GM19023 (cell line): ENCODE results near the gene ARHGAP42.

Experiments used
- ATAC-seq: cut with Tn5 transposase; IDR thresholded peaks from one replicate; pipeline ENCODE4 v1.9.1; 2021; ENCODE audit warnings: mild to moderate bottlenecking, moderate library complexity; ENCODE audit not compliant: unreplicated experiment

The ARHGAP42 gene

DNA sequence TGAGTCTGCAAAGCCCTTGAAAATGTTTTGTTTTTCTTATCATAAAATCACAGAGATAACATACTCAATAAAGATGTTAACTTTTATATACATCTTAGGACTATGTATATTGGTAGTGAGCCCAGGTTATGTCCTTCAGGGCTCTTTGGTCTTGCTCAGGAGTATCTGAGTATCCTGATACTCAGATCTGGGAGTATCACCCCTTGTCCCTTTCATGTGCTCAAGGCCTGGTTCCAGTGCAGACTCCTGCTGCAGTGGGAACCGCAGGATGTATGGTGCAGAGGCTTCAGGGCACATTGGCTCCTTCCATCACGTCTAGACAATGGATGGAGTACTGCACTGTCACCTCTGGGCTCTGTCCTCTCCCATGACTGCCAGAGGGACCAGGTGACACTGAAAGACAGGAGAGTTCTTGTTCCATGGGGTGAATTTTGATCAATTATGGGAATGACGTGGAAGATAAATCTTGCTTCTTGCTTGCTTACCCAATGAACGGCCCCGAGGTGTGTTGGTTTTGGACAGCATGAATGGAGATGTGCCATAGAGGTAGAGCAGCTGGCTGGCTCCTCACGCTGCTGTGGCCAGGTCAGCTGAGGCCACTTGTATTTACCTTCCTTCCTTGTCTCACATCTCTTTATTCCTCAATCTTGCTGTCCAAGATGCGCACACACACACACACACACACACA is 215.5 kb downstream of the ARHGAP42 start:
- no peak for ATAC-seq

DNA sequence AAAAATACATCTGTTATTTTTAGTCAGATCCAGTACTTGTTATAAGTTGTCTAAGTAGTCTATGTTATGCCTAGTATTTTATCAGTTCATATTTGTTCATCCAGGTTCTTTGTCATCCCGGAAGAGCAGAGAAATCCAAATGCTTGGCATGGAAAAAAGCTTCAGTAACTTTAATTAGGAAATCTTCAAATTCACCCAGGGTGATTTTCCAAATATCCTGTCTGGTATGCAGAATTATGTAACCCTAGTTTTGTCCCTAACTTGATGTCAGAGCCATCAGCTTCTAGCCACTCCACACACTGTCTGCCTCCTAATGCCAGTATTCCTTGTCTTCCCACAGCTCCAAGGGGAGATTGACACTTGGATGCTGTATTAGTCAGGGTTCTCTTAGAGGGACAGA is 216.2 kb downstream of the ARHGAP42 start:
- no peak for ATAC-seq

DNA sequence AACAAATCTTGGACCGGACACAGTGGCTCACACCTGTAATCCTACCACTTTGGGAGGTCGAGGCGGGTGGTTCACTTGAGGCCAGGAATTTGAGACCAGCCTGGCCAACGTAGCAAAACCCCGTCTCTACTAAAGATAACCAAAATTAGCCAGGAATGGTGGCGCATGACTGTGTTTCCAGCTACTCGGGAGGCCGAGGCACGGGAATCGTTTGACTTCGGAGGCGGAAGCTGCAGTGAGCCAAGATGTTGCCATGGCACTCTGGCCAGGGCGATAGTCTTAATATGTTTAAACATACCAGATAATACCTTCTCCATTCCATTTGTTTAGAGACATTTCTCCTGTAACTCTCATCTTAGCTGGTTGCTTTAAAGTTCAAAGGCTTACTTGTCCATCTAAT is 218.6 kb downstream of the ARHGAP42 start:
- ATAC-seq, result no peak

DNA sequence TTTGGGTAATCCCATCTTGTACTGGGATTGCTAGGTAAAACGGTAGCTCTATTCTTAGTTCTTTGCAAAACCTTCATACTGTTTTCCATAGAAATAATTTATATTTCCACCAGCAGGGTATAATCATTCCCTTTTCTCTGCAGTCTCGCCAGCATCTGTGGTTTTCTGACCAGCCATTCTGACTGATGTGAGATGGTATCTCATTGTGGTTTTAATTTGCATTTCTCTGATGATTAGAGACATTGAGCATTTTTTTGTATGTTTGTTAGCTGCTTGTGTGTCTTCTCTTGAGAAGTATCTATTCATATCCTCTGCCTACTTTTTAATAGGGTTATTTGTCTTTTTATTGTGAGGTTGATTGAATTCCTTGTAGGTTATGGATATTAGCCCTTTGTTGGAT is 221.7 kb downstream of the ARHGAP42 start:
- ATAC-seq, result peak; percentile 46

DNA sequence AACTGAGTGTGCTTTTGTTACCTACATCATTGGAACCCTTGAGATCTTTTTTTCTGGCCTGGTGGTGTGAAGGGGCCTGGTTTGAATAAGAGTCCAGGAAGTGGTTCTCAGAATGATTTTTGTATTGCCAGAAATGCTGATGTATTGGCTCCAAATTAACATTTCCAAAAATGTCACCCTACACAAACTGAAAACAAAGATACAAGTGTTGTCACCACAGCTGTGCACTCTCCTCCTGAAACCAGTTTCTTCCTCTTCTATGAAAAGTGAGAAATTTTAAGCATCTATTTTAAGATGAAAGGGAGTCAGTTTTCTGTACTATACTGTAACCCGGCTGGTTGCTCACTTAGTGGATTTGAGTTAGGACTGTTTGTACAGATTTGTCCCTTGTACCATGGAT is 223.7 kb downstream of the ARHGAP42 start:
- ATAC-seq, result peak; percentile 84

DNA sequence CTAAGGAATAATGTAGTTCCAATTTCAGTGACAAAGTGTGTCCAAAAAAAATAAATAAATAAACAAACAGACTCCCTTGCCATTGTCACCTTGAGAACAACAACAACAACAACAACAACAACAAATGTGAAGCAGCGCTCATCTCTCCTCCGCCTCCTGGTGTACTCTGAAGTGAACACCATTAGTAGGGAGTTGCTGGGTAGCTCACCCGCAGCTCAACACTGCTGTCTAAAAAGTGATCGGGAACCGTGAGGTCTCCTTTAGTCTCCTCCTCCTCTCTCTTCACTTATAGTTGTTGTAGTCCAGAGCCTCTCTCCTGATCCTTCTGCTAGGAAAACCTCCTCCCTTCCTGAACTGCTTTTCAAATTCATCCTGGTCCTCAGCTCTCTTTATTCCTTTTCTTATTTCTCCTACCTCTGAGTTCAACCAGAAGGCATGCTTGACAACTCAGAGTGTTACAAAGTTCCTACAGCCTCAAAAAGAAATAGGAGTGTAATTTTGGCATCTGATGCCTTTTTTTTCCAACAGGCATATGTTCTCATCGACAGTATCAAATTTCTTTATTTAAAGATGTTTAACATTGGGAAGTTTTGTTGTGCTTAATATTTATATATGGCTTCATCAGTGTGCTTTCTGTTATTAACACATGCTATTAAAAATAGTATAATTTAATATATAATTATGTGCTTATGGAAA is 227.5 kb downstream of the ARHGAP42 start:
- no peak for ATAC-seq

DNA sequence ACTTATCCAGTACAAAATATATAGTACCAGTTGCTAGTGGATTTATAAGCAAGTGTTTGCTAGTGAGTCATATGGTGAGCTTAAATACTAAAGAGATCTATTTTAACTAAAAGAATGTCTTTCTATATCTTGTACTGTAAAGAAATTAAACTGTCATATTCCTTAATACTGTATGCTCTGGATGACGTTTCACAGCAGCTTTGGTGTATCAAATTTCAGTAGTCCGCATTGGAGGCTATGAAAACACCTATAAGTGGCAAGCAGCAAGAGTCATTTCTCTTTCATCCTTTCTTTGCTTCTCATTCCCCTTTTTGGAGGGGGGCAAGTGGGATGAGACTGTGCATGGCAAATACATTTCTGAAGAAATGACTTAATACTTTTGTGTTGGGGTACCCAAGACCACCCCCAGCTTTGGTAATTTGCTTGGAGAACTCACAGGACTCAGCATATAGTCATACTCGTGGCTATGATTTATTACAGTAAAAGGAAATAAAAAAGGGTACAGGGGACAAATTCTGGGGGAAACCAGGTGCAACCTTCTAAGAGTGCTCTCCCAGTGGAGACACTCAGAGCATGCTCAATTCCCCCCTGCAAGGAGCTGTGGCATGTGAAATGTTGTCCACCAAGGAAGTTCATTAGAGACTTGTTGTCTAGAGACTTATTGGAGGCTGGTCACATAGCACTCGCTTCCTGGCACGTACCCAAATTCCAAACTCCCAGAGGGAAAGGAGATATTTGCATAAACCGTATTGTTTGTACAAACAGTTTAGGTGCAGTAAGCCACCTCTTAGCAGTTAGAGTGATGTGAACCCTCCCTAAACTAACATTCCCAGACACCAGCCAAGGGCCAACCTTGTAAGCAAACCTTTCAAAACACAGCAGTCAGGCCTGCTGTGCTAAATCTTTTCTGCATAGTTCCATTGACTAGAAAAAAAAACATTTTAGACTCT is 231.7 kb downstream of the ARHGAP42 start:
- ATAC-seq, result no peak

DNA sequence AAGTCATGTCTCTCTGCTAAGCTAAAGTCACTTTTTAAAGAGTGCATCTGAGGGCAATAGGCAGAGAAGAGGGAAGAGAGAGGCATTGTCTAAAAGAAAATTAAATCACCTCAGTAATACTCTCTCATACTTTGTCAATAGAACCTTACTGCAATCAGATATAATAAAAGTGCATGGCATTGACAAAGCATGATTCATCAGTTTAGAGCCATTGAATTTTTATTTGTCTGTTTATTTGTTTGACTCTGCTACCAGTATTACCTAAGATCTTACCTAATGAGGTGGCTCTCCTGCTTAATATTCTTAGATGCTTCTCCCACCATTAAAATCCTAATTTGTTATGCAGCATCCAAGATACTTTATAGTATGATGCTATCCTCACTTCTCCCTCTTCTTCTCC is 233.5 kb downstream of the ARHGAP42 start:
- ATAC-seq, result no peak

DNA sequence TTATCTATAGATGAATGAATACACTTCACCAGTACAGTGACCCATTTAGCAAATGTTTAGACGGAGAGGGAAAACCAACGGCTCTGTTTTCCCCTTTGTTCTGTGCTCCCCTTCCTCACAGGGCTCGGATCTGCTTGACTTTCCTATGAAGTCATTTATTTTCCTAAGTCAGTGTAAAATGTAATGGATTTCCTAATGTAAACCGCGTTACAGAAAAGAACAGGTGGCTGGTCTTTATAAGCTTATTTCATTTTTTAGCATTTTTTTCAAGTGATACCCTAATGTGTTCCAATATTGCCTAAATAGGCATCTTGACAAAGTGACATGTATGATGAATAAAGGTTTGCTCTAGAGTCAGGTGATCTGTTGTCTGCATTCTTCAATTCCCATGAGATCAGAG is 235.0 kb downstream of the ARHGAP42 start:
- ATAC-seq, result no peak

DNA sequence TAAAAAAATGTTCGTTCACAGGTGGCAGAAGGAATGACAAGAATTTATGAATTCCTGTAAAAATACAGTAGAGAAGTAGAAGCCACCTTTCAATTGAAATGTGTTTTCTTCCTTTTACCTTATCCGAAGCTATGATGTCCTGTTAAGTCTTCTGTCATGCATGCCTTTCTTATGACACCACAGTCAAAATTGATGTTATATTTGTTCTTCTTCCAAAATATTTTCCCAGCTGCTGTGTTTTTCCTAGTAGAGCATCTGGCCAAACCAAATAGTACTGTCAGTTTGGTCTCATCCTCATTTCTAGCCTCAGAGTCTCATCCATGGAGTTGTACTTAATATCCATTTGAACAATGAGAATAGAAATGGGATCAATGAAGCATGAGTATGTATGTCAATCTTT is 236.5 kb downstream of the ARHGAP42 start:
- no peak for ATAC-seq

DNA sequence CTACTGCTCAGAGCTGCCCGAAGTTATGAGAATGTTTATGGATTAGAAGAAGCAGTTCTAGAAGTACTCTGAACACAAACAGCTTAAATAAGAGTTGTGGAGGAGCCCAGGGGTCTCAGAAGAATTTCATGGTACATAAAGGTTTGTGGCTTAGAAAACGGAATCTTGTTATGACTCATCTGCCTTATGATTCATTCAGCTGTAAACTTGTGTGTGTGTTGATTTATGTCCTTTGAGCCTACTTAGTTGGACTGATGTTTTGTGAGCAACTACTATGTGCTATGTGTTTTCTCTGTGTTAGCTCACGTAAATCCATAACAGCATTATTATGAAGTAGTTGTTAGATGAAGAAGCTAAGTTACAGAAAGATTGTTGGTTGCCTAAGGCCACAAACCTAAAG is 238.8 kb downstream of the ARHGAP42 start:
- peak; percentile 85 for ATAC-seq

DNA sequence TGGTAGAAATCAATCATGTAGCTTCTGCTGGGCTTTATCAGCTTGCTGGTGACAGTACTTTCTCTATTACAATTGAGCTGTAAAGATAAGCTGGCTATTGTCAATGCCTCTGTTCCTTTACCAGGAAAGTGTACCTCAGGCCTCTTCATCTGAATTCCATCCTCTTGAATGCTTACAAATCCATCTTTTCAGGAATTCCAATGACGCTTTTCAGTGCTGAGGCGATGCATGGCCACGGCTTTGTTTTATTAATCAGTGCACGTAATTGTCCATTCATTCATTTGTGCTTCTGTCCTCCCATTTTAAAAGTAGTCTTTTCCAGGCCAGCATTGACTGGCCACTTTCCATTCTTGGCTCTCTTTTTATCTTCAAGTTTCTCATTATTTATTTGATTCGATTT is 240.5 kb downstream of the ARHGAP42 start:
- no peak for ATAC-seq

DNA sequence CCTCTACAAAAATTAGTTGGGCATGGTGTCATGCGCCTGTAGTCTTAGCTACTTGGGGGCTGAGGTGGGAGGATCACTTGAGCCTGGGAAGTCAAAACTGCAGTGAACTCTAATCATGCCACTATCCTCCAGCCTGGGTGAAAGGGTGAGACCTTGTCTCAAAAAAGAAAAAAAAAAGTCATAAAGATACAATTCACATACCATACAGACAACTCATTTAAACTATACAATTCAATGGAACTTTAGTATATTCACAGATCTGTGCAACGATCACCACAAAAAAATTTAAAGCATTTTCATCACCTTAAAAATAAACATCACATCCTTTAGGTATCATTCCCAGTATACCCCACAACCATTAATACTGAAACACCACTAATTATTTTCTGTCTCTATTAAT is 241.3 kb downstream of the ARHGAP42 start:
- ATAC-seq, result no peak

DNA sequence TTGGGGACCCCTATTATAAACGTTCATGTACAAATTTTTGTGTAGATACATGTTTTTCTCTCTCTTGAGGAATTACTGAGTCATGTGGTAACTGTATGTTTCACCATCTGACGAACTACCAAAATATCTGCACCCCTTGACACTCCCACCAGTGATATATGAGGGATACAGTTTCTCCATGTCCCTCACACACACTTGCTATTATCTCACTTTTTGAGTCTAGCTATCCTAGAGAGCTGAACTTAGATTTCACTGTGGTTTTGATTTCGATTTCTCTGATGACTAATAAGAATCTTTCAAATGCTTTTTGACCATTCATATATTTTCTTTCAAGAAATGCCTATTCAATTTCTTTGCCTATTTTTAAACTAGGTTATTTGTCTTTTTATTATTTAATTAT is 242.3 kb downstream of the ARHGAP42 start:
- ATAC-seq, result peak; percentile 49

DNA sequence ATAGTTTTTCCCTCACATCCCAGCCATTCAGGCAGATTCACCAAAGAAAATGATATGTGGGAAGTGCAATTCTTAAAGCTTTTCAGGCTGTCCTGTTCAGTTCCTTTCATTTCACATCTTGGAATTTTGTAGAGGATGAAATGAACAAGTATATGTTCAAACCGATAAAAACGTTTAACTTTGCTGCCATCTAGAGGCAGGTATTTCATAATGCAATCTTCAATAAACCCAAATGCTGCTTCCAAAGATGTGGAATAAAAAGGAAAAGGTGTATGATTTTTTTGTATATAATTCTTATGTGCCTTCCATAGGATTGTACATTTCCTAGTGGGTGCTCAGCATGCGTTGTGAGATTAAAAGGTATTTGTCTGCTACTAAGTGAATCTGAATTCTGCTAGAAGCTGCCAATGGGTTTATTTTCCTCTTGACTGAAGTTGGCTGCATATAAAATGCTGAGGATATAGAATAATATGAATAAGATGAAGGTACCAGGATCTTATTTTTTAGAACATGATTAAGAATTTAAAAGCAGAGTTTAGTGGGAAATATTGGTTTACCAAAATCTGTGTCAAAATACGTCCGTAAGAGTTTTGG is 243.2 kb downstream of the ARHGAP42 start:
- ATAC-seq, result no peak

DNA sequence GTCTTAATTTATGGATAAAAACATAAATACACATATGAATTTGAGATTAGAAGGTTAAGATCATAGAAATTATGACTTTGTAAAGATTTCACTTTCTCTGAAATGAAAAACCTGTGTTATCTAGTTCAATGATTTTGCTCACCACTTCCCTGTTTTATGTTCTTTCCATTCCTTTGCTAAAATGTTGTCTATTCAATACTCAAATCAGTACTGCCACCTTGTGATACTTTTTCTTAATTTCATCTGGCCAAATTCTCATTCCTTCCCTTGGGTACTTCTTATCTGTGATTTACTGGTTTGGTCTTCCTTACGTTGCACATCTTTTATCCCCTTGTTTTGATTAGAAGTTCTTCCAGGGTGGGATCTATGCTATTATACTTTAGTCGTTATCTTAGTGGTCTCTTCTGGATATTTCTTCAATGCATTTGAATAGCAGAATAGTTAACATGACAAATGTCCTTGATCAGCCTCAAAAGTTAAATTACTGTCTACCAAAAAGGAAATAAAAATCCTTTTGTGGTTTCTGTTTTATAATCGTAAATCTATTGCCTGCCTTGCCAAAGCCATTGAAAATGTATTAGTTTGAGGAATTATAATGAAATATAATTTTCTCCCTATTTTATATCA is 245.5 kb downstream of the ARHGAP42 start:
- no peak for ATAC-seq

DNA sequence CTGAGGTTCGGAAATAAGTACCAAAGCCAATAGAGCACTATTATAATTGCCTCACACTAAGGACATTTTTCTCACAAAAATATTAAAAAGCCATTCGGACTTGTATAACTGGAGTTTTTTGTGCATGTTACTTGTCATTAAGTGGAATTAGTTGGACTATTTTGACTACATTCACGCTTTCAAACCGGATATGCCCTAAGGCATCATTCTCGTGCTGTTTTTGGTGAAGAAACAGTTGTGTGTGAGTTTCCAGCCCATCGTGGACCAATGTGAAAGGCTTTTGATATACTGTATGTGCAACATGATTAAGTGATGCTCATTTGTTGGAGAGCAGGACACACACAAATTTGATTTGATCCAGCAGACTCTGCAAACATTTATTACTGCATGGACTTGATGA is 249.7 kb downstream of the ARHGAP42 start:
- no peak for ATAC-seq

DNA sequence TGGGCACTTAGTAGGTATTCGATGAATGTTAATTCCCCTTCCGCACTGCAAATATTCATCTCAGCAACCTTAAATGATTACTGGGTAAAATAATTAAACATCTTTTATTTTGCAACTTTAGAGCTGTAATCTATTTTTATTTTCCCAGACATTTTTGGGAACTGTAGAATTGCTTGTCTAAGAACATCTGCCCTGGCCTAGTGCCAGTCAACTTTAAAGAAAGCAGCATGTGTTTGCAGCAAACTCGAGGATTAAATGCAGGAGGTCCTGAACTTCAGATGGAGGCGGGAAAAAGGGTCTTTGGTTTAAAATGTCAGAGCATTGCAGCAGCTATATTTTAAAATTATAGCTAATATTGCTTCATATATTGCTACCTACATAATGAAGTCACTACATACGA is 252.5 kb downstream of the ARHGAP42 start:
- no peak for ATAC-seq

DNA sequence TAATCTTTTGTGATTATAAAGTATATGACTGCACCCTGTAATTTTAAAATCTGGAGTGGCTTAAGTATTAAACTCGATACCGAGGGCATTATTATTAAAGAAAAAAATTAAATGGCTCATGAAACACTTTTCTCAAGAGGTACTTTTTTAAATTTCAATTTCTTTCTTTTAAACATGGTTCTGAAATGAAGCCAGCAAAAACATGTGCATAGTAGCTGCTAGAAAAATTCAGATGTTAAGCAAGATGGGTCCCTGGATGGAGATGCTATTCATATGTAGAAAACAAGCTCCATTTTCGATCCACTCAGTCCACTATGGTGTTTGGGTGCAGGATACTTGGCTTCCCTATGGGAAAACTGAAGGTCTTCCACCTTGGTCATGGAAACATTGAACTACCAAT is 253.0 kb downstream of the ARHGAP42 start:
- ATAC-seq, result no peak

DNA sequence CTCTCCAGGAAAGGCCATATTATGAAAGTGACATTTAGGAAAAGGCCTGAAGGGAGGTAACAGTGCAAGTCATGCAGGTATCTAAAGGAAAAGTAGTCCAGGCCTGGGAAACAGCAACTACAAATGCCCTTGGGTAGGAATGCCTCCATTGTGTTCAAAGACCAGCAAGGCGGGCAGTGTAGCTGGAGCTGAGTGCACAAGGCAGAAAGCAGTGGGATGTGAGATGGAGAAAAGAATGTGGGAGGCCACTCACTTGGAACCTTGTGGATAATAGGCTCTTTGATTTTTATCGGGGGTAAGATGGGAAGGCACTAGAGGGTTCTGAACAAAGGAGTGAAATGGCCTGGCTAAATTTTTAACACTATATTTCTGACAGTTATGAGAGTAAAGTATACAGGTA is 253.9 kb downstream of the ARHGAP42 start:
- no peak for ATAC-seq

DNA sequence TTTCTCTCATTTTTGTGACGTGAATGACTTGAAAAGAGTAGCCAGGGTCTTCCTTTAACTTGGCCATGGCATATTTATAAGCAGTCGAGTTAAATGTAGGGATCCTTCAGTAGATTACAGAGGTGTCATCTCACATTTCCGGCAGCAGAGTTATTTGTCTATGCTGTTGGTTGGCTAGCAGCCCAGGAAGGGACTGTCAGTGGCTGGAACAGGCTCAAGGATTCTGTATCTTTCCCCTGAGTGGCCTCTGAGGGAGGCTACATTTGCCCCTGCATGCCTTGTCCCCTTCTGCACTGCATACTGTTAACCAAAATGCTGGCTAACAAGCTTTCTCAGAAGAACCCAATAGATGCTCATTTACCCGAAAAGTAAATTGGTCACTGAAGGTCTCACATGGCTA is 254.9 kb downstream of the ARHGAP42 start:
- ATAC-seq, result no peak
